ENCODE measurements around the gene GNA12. TPM values are rescaled to one million over a fixed set of nuclear protein-coding genes. Genes with fewer than 3 reads are reported as not detected.

GNA12 gene
- polyA plus RNA-seq, 1 of the 3 experiments (the other 2 are of a cell fraction): 64.8 TPM

DNA sequence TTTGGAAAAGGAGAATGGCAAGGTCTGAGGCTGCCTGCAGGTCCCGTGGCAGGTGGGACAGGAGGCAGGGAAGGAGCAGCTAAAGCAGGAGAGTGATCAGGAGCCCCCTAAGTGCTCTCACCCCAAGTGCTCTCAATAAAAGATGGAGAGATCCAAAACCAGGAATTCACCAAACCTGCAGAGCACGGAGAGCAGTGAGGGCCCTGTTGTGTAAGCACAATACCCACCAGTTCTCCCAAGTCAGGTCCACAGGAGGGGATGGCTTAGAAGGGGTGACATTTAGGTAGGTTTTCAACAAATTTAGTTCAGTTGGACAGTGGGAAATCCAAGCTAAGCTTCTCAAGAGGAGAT, 40.8 kb downstream of the GNA12 start:
- WGBS (ENCODE audit: low lambda C conversion rate): 84% methylated on average over 2 of the region's 2 CpGs
- H3F3A ChIP-seq (replicated peaks; ENCODE audit: insufficient read depth): peaks cover 14% of the 10 kb centered on the region
- H3K27ac ChIP-seq (ENCODE audit: low read depth in 2 of 2, low read length in 1 of 2): no peak overlapping the region; a peak in 1 of 4 replicates
- POLR2A ChIA-PET: interaction anchor here (0.7 kb wide), 1 partner anchor 204 kb away, joined by 3 read pairs; no protein-coding TSS in a partner anchor
- H3K4me2 ChIP-seq: 0 out of 2 replicates have a peak overlapping the region, but pooled peaks have one; percentile 63
- no peaks in the 10 kb centered on the region for H3K9me2 ChIP-seq
- H3K36me3 ChIP-seq (replicated peaks in 1 of 2; ENCODE audit: control insufficient read depth in 1 of 2, insufficient read depth in 2 of 2, low read length in 1 of 2): no peaks in the 10 kb centered on the region
- no peaks in the 10 kb centered on the region for H3K27me3 ChIP-seq (ENCODE audit: insufficient read depth)
- no peak overlapping the region for H3K4me3 ChIP-seq (ENCODE audit: low read depth in 2 of 2, low read length in 1 of 2)
- no peak overlapping the region for H2AFZ ChIP-seq (ENCODE audit: low read depth)
- H3K4me1 ChIP-seq (ENCODE audit: control insufficient read depth in 1 of 2, insufficient read depth in 2 of 2, low read depth in 1 of 2, low read length in 1 of 2): peaks cover 22 to 23% of the 10 kb centered on the region in 2 experiments
- H3K9ac ChIP-seq: no peak overlapping the region
- TF ChIP-seq JUND (IDR thresholded peaks at IDR 0.05) (no peak), RXRA (IDR thresholded peaks at IDR 0.05; ENCODE audit: borderline replicate concordance, low read depth) (no peak), YY1 (IDR thresholded peaks at IDR 0.05; ENCODE audit: low read depth) (no peak), TEAD4 (IDR thresholded peaks at IDR 0.05; ENCODE audit: borderline replicate concordance, insufficient read depth) (no peak), RCOR1 (IDR thresholded peaks at IDR 0.05; ENCODE audit: low read length) (no peak), CHD2 (IDR thresholded peaks at IDR 0.05; ENCODE audit: low read length, partially characterized antibody) (no peak), NRF1 (IDR thresholded peaks at IDR 0.05; ENCODE audit: low read depth, low read length) (no peak), EP300 (IDR thresholded peaks at IDR 0.05; ENCODE audit: borderline replicate concordance in 1 of 2, low read depth in 1 of 2, low read length in 1 of 2) (no peak), ELF1 (IDR thresholded peaks at IDR 0.05) (no peak), GABPA (IDR thresholded peaks at IDR 0.05; ENCODE audit: low read depth) (no peak), FOSL2 (IDR thresholded peaks at IDR 0.05; ENCODE audit: borderline replicate concordance, low read depth) (no peak), MXI1 (IDR thresholded peaks at IDR 0.05; ENCODE audit: low read depth, low read length) (no peak), FOXM1 (IDR thresholded peaks at IDR 0.05; ENCODE audit: low read depth) (no peak), SIN3A (IDR thresholded peaks at IDR 0.05; ENCODE audit: borderline replicate concordance, low read depth, low read length) (no peak)
- TF ChIP-seq, protein P1, sequence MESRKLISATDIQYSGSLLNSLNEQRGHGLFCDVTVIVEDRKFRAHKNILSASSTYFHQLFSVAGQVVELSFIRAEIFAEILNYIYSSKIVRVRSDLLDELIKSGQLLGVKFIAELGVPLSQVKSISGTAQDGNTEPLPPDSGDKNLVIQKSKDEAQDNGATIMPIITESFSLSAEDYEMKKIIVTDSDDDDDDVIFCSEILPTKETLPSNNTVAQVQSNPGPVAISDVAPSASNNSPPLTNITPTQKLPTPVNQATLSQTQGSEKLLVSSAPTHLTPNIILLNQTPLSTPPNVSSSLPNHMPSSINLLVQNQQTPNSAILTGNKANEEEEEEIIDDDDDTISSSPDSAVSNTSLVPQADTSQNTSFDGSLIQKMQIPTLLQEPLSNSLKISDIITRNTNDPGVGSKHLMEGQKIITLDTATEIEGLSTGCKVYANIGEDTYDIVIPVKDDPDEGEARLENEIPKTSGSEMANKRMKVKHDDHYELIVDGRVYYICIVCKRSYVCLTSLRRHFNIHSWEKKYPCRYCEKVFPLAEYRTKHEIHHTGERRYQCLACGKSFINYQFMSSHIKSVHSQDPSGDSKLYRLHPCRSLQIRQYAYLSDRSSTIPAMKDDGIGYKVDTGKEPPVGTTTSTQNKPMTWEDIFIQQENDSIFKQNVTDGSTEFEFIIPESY (IDR thresholded peaks at IDR 0.05; ENCODE audit: borderline replicate concordance, low read depth): no peak
- TF ChIP-seq, protein P2, sequence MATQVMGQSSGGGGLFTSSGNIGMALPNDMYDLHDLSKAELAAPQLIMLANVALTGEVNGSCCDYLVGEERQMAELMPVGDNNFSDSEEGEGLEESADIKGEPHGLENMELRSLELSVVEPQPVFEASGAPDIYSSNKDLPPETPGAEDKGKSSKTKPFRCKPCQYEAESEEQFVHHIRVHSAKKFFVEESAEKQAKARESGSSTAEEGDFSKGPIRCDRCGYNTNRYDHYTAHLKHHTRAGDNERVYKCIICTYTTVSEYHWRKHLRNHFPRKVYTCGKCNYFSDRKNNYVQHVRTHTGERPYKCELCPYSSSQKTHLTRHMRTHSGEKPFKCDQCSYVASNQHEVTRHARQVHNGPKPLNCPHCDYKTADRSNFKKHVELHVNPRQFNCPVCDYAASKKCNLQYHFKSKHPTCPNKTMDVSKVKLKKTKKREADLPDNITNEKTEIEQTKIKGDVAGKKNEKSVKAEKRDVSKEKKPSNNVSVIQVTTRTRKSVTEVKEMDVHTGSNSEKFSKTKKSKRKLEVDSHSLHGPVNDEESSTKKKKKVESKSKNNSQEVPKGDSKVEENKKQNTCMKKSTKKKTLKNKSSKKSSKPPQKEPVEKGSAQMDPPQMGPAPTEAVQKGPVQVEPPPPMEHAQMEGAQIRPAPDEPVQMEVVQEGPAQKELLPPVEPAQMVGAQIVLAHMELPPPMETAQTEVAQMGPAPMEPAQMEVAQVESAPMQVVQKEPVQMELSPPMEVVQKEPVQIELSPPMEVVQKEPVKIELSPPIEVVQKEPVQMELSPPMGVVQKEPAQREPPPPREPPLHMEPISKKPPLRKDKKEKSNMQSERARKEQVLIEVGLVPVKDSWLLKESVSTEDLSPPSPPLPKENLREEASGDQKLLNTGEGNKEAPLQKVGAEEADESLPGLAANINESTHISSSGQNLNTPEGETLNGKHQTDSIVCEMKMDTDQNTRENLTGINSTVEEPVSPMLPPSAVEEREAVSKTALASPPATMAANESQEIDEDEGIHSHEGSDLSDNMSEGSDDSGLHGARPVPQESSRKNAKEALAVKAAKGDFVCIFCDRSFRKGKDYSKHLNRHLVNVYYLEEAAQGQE (IDR thresholded peaks at IDR 0.05; ENCODE audit: low read depth, low read length): no peak
- H3K79me2 ChIP-seq (ENCODE audit: insufficient read depth): peaks cover 95% of the 10 kb centered on the region
- DNase-seq: no peak
- CTCF ChIA-PET: interaction anchor here (0.8 to 1.9 kb wide), 2 partner anchors 25 to 62 kb away, joined by 3 to 6 read pairs; no protein-coding TSS in a partner anchor
- peaks cover 28% of the 10 kb centered on the region for H4K20me1 ChIP-seq (ENCODE audit: insufficient read depth)
- H3K9me3 ChIP-seq: no peaks in the 10 kb centered on the region
